Prostate gland (tissue), 2 donors: ENCODE results near the gene BBS9. TPM values are rescaled to one million over a fixed set of nuclear protein-coding genes. Genes with fewer than 3 reads are reported as not detected.

Source experiments
- DNase-seq: peaks from one replicate; pipeline ENCODE4 v3.0.0-alpha.2; 2019; ENCODE audit warnings: low spot score
- H3K27ac ChIP-seq, 2 donors: fragments of 200-600 bp; sonication (generic); 2 replicates each; pipeline ENCODE4 v1.5.1; 2017 to 2019
- H3K27me3 ChIP-seq: fragments of 200-600 bp; sonication (generic); replicated peaks from 2 replicates; pipeline ENCODE4 v1.5.1; 2019; ENCODE audit not compliant: insufficient read depth
- H3K36me3 ChIP-seq, 2 donors: fragments of 200-600 bp; sonication (generic); 1 replicate in 1 of 2; 2 replicates in 1 of 2; pipeline versions ENCODE4 v1.5.1 to v1.8.1; 2017 to 2019
- H3K4me1 ChIP-seq: fragments of 200-600 bp; sonication (generic); replicated peaks from 2 replicates; pipeline ENCODE4 v1.5.1; 2019
- H3K4me3 ChIP-seq, 2 donors: fragments of 200-600 bp; sonication (generic); 2 replicates each; pipeline ENCODE4 v1.5.1; 2017 to 2019
- H3K9me3 ChIP-seq: fragments of 200-600 bp; sonication (generic); 2 replicates; pipeline ENCODE4 v1.5.1; 2017
- CTCF ChIP-seq, 4 experiments: fragments of 200-600 bp in 2 of 4; fragments of 450-650 bp in 2 of 4; sonication (generic) in 2 of 4; IDR thresholded peaks; 1 replicate in 3 of 4; 2 replicates in 1 of 4; pipeline ENCODE4 v1.5.1; 2016 to 2019; ENCODE audit warnings: antibody characterized with exemption in 4 of 4, mild to moderate bottlenecking in 2 of 4, moderate library complexity in 2 of 4
- POLR2A ChIP-seq: fragments of 450-650 bp; IDR thresholded peaks from one replicate; pipeline ENCODE4 v1.6.1; 2016; ENCODE audit warnings: antibody characterized with exemption, mild to moderate bottlenecking
- POLR2AphosphoS5 ChIP-seq: sonication (generic); formaldehyde crosslinking; IDR thresholded peaks from one replicate; pipeline ENCODE4 v1.6.1; 2017; ENCODE audit warnings: antibody characterized with exemption
- WGBS: methylation state at CpG from one replicate; pipeline ENCODE4 v1.1.5; 2018; 5-methylcytosine and 5-hydroxymethylcytosine counted together
- intact Hi-C: fragments of 100-400 bp; cut with DNase I; formaldehyde crosslinking; loops from one replicate; pipeline ENCODE4 v1.14.2; 2022
- total RNA-seq, 2 donors: library from RNA; depleted of rRNA; stranded (reverse); fragments of >200 nt; gene quantifications; one replicate each; pipeline ENCODE4 v1.1.0, GENCODE V29; 2016

Gene BBS9
- total RNA-seq, 2 donors from 2014 or later, result 19.6 to 36.8 TPM

DNA sequence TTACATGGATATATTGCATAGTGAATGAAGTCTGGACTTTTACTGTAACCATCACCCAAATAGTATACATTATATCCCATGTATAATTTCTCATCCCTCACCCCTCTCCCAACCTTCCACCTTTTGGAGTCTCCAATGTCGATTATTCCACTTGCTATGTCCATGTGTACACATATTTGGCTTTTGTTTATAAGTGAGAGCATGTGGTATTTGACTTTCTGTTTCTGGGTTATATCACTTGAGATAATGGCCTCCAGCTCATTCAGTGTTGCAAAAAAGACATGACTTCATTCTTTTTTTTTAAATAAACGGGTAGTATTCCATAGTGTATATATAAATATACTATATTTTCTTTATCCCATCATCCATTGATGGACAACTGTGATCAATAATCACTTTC is 487.4 kb downstream of the BBS9 start:
- 96% methylated on average over 2 of the region's 2 CpGs for WGBS
- no peaks in the 10 kb centered on the region for H3K27me3 ChIP-seq
- intact Hi-C loops, result no loop called here
- no peak overlapping the region for H3K27ac ChIP-seq
- DNase-seq, result no peak
- no peaks in the 10 kb centered on the region for H3K36me3 ChIP-seq
- no peak overlapping the region for H3K4me3 ChIP-seq
- H3K9me3 ChIP-seq, result no peaks in the 10 kb centered on the region
- no peak for TF ChIP-seq CTCF (IDR thresholded peaks at IDR 0.05)
- TF ChIP-seq POLR2A, result no peak
- no peak for TF ChIP-seq POLR2AphosphoS5
- no peaks in the 10 kb centered on the region for H3K4me1 ChIP-seq

DNA sequence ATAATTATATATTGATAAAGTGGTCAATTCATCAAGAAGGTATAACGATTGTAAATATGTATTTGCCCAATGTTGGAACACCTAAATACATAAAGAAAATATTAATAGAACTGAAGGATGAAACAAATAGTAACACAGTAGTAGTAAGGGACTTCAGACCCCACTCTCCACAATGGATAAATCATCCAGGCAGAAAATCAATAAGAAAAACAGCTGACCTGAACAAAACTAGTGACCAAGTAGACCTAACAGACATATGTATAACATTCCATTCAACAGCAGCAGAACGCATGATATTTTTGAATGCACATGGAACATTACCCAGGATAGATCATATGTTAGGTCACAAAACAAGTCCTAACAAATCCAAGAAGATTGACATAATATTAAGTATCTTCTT is 489.9 kb downstream of the BBS9 start:
- Histone ChIP-seq H3K36me3 (no peaks in the 10 kb centered on the region), H3K4me1 (no peaks in the 10 kb centered on the region), H3K27me3 (no peaks in the 10 kb centered on the region), H3K4me3 (no peak overlapping the region), H3K9me3 (no peaks in the 10 kb centered on the region), H3K27ac (no peak overlapping the region)
- DNase-seq, result no peak
- WGBS, result 98% methylated on average over 2 of the region's 2 CpGs
- TF ChIP-seq POLR2AphosphoS5, result no peak
- no peak for TF ChIP-seq POLR2A
- no peak for TF ChIP-seq CTCF (IDR thresholded peaks at IDR 0.05)
- intact Hi-C loops, result no loop called here

- intact Hi-C loops, result no loop called here
- WGBS, result 21% methylated on average over 1 of the region's 1 CpG
- no peak for DNase-seq
Measured at GRCh38 chr7:33623267-33623666, 493.9 kb downstream of the BBS9 start.

DNA sequence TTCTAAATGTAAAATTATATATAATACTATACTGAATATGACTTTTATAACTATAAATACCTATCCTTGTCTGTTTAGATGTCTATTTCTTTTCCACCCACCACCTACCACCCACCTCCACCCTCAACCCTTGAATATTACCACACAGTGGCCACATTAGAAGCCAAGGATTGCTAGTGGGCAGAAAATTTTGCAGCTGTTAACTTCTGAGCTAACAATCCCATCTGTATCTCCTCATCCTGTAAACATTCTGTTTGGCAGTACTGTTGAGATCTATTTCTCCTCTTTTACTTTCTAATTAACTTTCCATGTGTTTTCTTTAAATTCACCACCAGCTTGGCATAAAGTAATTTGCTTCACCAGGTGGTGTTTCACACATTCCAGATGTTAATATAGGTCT is 494.9 kb downstream of the BBS9 start:
- Histone ChIP-seq H3K27me3 (no peaks in the 10 kb centered on the region), H3K36me3 (no peaks in the 10 kb centered on the region), H3K4me3 (no peak overlapping the region), H3K27ac (no peak overlapping the region), H3K4me1 (no peaks in the 10 kb centered on the region), H3K9me3 (no peaks in the 10 kb centered on the region)
- TF ChIP-seq POLR2A, result no peak
- no peak for TF ChIP-seq POLR2AphosphoS5
- no peak for TF ChIP-seq CTCF (IDR thresholded peaks at IDR 0.05)
- intact Hi-C loops, result no loop called here
- DNase-seq, result no peak

More at GRCh38 chr7:33623267-33623666, 493.9 kb downstream of the BBS9 start:
- Histone ChIP-seq H3K27me3 (no peaks in the 10 kb centered on the region), H3K36me3 (no peaks in the 10 kb centered on the region), H3K27ac (no peak overlapping the region), H3K9me3 (no peaks in the 10 kb centered on the region), H3K4me1 (no peaks in the 10 kb centered on the region), H3K4me3 (no peak overlapping the region)
- TF ChIP-seq POLR2AphosphoS5, result no peak
- TF ChIP-seq CTCF (IDR thresholded peaks at IDR 0.05), result no peak
- no peak for TF ChIP-seq POLR2A

DNA sequence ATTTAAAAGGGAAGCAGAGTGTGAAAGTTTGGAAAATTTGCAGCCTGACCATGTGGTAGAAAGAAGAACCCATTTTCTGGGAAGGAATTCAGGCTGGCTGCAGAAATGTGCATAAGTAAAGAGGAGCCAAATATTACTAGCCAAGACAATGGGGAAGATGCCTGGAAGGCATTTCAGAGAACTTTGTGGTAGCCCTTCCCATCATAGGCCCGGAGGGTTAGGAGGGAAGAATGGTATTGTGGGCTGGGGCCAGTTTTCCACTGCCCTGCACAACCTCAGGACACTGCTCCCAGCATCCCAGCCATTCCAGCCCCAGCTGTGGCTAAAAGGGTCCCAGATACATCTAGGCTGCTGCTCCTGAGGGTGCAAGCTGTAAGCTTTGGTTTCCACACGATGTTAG is 497.5 kb downstream of the BBS9 start:
- Histone ChIP-seq H3K27ac (no peak overlapping the region), H3K36me3 (no peaks in the 10 kb centered on the region), H3K9me3 (no peaks in the 10 kb centered on the region), H3K4me1 (no peaks in the 10 kb centered on the region), H3K27me3 (no peaks in the 10 kb centered on the region), H3K4me3 (no peak overlapping the region)
- intact Hi-C loops, result no loop called here
- TF ChIP-seq POLR2AphosphoS5 (no peak), CTCF (IDR thresholded peaks at IDR 0.05) (no peak), POLR2A (no peak)
- no peak for DNase-seq
- WGBS, result 100% methylated on average over 2 of the region's 2 CpGs
